HG03095 (cell line): ENCODE measurements around the gene MANBA.
"Not testable (repeated sequence)": the region's sequence is repeated elsewhere in the genome, so short reads cannot be mapped to it uniquely, and the experiment has no call there.

Source experiments
- ATAC-seq: cut with Tn5 transposase; IDR thresholded peaks from one replicate; pipeline ENCODE4 v1.9.1; 2021; ENCODE audit warnings: moderate library complexity; ENCODE audit not compliant: unreplicated experiment

The MANBA gene

GRCh38 chr4:102764901-102765300, 4.1 kb upstream of the MANBA start:
- no peak for ATAC-seq

DNA sequence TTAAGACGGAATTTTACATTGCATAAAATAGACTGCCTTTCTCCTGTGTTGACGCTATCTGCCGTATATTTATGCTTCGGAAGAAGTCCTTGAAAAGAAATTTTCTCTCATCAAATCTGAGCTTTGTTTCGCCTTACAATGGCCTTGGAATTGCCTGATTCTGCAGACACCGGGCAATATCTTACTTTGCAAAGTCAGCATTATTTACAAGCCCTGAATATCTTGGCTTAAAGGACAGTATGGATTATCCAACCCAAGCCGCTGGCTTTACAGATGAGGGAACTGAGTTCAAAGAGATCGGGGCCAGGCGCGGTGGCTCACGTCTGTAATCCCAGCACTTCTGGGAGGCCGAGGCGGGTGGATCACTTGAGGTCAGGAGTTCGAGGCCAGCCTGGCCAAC, 1.1 kb upstream of the MANBA start:
- ATAC-seq: no peak

DNA sequence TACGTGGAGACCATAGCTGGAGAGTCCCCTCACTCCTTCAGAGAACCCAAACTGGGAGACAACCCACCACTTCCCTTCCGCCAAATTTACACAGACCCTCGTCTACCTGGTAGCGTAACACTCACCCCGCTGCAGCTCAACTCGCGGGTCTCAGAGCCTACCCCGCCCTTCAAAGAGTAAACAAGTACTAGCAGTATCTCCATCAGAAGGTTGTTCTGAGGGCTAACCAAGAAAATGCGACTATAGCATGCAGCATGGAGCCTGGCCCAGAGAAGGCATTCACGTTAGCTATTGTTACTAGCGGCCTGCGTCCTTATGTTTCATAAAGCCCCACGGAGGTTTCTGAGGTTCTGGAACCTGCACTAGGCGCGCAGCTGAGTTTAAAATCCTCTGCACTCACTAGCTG, 531 bp upstream of the MANBA start:
- peak; percentile 16 for ATAC-seq

DNA sequence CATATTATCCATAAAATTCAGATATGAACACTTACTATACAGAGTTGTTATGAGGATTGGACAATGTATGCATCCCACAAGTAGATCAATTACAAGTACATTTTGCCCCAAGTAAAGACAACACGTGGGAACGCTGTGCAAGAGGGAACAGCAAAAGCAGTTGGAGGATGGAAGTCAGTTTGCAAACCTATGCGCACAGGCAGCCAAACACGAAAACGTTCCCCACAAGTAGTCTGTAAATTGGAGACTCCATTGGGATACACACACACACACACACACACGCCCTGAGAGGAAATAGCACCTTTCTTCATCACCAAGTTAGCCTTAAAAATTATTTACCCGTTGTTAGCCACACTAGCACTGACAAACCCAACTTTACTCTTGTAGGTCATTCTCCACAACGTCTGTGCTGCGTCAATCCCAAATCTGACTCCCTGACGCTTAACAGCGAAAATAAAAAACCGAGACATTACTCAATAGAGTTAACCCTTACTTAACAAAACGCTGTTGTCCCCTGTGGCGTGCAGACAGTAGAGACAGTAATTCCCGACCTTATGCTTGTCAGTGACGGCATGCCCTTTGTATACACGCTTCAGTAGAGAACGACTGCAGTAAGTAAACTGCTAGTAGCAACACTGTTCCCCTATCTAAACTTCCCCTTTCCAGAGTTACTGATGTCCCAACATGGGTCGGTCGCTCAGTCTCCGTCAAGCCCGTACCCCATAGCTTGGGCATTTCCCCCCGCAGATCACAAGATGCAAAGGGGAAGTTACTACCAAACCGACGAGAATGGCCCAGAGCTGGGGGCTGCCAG, 730 bp downstream of the MANBA start:
- peak; percentile 53 for ATAC-seq

DNA sequence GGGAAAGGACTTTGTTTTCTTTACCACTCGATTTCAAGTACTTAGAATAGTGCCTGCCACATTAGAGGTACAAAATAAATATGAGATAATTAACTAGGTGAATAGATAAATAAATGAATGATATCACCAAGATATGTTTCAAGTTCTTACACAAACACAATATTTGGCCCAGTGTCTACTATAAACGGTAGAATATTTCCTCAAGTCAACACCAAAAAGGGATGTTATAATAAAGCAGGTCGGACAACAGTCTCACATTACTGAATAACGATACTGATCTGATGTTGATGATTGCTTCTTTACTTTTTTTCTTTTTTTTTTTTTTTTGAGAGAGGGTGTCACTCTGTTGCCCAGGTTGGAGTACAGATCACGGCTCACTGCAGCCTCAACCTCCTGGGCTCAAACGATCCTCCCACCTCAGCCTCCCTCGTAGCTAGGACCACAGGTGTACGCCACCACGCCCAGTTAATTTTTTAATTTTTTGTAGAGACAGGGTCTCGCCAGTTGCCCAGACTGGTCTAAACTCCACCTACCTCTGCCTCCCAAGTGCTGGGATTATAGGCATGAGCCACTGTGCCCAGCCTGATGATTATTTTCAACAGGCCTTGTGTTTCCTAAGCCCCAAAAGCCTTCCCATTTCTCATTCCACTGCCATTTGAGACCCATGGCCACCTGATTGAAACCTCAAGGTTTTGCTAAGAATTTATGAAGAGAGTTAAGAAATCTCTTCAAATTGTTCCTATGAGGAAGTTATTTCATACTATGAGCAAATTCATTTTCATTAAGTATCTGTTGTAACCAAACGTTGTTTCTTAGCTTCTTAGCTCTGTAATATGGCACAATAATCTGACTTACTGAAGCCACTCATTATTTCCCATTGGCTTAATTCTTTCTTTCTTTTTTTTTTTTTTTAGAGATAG, 2.3 kb downstream of the MANBA start:
- ATAC-seq: no peak

GRCh38 chr4:102757681-102758080, 3.1 kb downstream of the MANBA start:
- no peak for ATAC-seq

GRCh38 chr4:102754044-102754443, 6.7 kb downstream of the MANBA start:
- no peak for ATAC-seq

DNA sequence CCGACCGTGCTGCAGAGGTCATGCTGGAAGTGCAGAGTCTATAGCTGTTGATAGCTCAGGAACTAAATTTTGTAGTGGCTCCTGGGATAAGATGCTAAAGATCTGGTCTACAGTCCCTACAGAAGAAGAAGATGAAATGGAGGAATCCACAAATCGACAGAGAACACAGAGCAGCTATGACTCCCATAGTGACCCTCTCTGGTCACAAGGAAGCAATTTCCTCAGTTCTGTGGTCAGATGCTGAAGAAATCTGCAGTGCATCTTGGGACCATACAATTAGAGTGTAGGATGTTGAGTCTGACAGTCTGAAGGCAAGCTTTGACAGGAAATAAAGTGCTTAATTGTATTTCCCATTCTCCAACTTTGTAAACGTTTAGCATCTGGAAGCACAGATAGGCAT, 8.8 kb downstream of the MANBA start:
- ATAC-seq: no peak

GRCh38 chr4:102743352-102743751, 17.4 kb downstream of the MANBA start:
- peak; percentile 99 for ATAC-seq

DNA sequence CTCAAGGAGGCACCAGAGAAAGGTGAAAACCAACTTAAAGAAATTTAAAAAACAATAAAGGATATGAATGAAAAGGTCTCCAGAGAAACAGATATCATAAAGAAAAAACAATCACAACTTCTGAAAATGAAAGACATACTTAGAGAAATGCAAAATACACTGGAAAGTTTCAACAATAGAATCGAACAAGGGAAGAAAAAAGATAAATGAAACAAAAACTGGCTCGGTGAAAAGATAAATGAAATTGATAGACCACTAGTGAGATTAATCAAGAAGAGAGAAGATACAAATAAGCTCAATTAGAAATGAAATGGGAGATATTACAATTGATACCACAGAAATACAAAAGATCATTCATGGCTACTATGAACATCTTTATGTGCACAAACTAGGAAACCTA, 22.0 kb downstream of the MANBA start:
- ATAC-seq: not testable (repeated sequence)

DNA sequence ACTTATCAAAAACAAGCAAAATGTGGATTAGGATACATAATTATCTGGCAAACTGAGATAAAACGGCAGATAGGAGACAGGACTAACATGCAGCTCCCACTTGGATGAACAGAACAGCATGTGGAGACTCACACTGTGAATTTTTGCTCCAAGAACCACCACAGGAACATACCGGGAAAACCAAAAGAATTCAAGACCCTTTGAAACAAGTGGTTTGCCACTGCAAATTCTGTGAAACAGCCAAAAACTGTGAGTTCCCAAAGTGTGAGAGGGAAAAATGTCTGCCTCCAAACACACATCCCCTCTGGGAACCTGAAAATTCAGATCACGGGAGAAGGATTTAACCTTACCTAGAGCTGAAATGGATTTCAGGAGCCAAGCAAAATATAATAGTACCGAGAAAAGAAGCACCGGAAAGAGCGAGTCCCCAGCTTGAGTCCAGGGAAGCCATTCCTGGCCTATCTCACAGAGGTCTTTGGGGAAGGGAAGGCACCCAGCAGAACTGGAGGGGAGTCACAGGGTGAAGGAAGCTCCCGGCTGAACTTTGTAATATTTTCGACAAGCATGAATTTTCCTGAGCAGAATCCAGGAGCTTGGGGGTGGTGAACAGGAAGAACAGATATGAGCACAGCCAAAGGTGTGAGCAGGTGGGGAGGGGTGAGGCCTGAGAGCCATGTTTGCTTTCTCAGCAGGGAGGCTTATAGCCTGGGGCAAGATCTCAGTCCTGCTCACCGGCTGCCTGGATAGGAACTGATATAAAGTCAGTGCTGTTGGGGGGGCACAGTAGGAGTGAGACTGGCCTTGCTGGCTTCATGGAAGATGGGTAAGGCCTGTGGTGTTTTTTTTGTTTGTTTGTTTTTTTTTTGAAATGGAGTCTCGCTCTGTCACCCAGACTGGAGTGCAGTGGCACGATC, 23.9 kb downstream of the MANBA start:
- no peak for ATAC-seq

- ATAC-seq: no peak
These were observed 25.2 kb downstream of the MANBA start for GRCh38 chr4:102735582-102735981.

GRCh38 chr4:102734591-102735385, 26.0 kb downstream of the MANBA start:
- ATAC-seq: peak; percentile 98

GRCh38 chr4:102734116-102734515, 26.7 kb downstream of the MANBA start:
- no peak for ATAC-seq

DNA sequence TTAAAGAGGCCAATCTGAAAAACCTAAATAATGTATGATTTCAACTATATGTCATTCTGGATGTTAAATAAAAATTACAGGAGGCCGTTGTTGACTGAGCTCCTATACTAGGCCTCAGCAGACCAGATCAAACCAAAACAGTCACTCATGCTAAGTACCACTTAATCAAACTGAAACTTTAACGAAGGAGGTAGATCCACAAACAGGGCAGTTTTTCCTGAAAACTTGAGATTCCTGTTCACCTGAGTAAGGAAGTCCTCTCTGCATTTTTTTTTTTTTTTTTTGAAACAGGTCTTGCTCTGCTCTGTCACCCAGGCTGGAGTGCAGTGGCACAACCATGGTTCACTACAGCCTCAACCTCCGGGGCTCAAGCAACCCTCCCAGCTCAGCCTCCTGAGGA, 27.7 kb downstream of the MANBA start:
- ATAC-seq: no peak

DNA sequence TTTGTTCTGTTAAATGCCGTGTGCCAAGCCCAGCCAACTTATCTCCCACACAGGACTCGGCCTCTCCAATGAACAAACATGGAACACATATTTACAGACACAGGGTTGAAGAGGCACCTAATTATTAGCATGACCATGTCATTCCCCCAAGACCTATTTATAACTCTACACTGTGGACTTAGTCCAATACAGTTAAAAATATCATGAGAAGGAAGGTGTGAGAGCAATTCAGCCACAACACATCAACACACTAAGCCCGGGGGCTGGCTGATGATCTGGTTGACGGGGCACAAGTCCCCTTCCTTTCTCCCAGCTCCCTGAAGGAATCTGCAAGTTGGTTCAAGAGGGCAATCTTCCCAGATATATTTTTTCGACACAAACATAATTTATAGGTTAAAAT, 28.1 kb downstream of the MANBA start:
- no peak for ATAC-seq

GRCh38 chr4:102730968-102731533, 29.7 kb downstream of the MANBA start:
- ATAC-seq: no peak

GRCh38 chr4:102729486-102729885, 31.3 kb downstream of the MANBA start:
- not testable (repeated sequence) for ATAC-seq

- not testable (repeated sequence) for ATAC-seq
These were observed 33.8 kb downstream of the MANBA start for GRCh38 chr4:102726919-102727318.

DNA sequence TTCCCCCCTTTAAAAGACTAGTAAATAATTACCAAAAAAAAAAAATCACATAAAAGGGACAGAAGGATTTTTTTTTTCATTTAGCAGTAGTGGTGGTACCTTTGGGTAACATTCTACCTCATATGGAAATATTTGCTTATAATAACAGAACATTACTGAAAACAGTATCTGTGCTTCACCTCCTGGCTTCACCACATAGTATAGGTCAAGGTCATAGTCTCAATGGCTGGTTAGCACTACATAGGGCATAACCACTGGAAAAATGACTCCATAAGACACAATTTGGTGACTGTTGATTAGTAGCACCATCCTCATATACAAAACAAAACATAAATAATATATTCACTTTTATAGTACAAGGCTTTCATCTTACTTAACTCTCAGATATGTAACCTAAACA, 34.7 kb downstream of the MANBA start:
- ATAC-seq: no peak
